GM12864 (cell line): ENCODE results near the gene HUWE1.

Experiments used
- DNase-seq: peaks from one replicate; pipeline ENCODE4 v3.0.0-alpha.2; 2011; ENCODE audit warnings: low read depth
- H3K4me3 ChIP-seq: 2 replicates; pipeline ENCODE4 v1.5.1; 2011; ENCODE audit warnings: mild to moderate bottlenecking, low read depth, low read length, control low read depth
- CTCF ChIP-seq: IDR thresholded peaks from 2 replicates; pipeline ENCODE4 v1.5.1; 2011; ENCODE audit warnings: low read depth, mild to moderate bottlenecking, moderate library complexity, low read length, control low read depth, inconsistent platforms; ENCODE audit errors: missing control alignments

Gene HUWE1

GRCh38 chrX:53711436-53711835 is 24.9 kb upstream of the HUWE1 start:
- DNase-seq, result no peak
- no peak overlapping the region for H3K4me3 ChIP-seq
- TF ChIP-seq CTCF, result no peak

GRCh38 chrX:53704854-53705253 is 18.3 kb upstream of the HUWE1 start:
- DNase-seq, result no peak
- no peak for TF ChIP-seq CTCF
- no peak overlapping the region for H3K4me3 ChIP-seq

- TF ChIP-seq CTCF, result no peak
- no peak for DNase-seq
These were observed 17.8 kb upstream of the HUWE1 start for GRCh38 chrX:53704294-53704693.

GRCh38 chrX:53695946-53696549 is 9.5 kb upstream of the HUWE1 start:
- no peak for DNase-seq
- TF ChIP-seq CTCF, result no peak
- no peak overlapping the region for H3K4me3 ChIP-seq

More at GRCh38 chrX:53704294-53704693, 17.8 kb upstream of the HUWE1 start:
- H3K4me3 ChIP-seq, result no peak overlapping the region

GRCh38 chrX:53694642-53695041 is 8.1 kb upstream of the HUWE1 start:
- H3K4me3 ChIP-seq, result no peak overlapping the region

GRCh38 chrX:53688300-53688699 is 1.8 kb upstream of the HUWE1 start:
- no peak for DNase-seq
- TF ChIP-seq CTCF, result no peak
- H3K4me3 ChIP-seq, result no peak overlapping the region

More at GRCh38 chrX:53694642-53695041, 8.1 kb upstream of the HUWE1 start:
- no peak for DNase-seq
- no peak for TF ChIP-seq CTCF

GRCh38 chrX:53685711-53686110 is 808 bp downstream of the HUWE1 start:
- DNase-seq, result no peak
- no peak for TF ChIP-seq CTCF
- H3K4me3 ChIP-seq, result peak overlapping the region; percentile 77
